ENCODE data around the gene GPT2. TPM values are rescaled to one million over a fixed set of nuclear protein-coding genes. Genes with fewer than 3 reads are reported as not detected.

GPT2 gene
- total RNA-seq, 1 donor from 2014 or later: 46.1 TPM

DNA sequence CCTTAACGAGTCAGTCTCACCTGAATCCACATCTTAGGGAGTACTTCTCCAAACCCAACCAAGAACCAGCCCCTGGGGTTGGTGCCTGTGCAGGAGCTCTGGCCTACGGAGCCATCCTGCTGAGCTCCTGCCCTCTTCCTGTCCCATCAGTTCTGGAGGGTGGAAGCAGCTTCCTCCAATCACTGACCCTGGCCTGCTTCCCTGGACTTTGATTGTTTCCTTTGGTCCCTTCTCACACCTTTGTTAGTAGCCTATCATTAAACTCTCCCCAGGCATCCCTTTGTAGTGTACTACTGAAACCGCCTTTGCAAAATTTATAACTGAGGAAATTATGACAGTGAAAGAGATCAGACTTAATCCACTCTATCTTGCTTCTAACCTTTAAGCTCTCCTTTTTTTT lies 32.0 kb upstream of the GPT2 start:
- no peak for DNase-seq (ENCODE audit: low read depth, low spot score)
- Mint-ChIP-seq H3K27ac (ENCODE audit: unreplicated experiment) (no peak overlapping the region), H3K36me3 (ENCODE audit: low read depth) (no peaks in the 10 kb centered on the region), H3K27me3 (ENCODE audit: low read depth) (no peaks in the 10 kb centered on the region), H3K9me3 (no peaks in the 10 kb centered on the region), H3K4me3 (no peak overlapping the region), H3K4me1 (peaks cover under 1% of the 10 kb centered on the region)
- TF ChIP-seq CTCF (conservative IDR thresholded peaks at IDR 0.05): no peak

GRCh38 chr16:46853713-46854443 lies 30.3 kb upstream of the GPT2 start:
- H3K36me3 Mint-ChIP-seq (ENCODE audit: low read depth): no peaks in the 10 kb centered on the region
- peaks cover 8% of the 10 kb centered on the region for H3K4me1 Mint-ChIP-seq
- no peak overlapping the region for H3K4me3 Mint-ChIP-seq
- DNase-seq (ENCODE audit: low read depth, low spot score): peak; percentile 73
- peak; percentile 89 for TF ChIP-seq CTCF (conservative IDR thresholded peaks at IDR 0.05)
- H3K27ac Mint-ChIP-seq (ENCODE audit: unreplicated experiment): no peak overlapping the region
- no peaks in the 10 kb centered on the region for H3K27me3 Mint-ChIP-seq (ENCODE audit: low read depth)
- H3K9me3 Mint-ChIP-seq: no peaks in the 10 kb centered on the region

DNA sequence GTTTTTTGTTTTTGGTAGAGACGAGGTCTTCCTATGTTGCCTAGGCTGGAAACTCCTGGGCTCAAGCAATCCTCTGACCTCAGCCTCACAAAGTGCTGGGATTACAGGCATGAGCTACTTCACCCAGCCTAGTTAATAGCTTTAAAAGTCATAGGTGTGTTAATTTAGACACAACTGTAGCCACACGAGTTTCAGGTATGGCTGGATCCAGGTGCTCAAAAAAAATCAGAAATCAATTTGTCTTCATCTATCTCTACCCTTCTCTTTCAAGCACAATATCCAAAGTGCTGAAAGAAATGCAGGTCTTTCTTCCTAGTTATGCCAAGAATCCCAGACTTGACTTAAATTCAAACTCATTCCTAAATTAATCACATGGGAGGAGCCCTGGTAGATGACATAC lies 29.3 kb upstream of the GPT2 start:
- H3K4me1 Mint-ChIP-seq: peaks cover 8% of the 10 kb centered on the region
- no peak overlapping the region for H3K4me3 Mint-ChIP-seq
- H3K36me3 Mint-ChIP-seq (ENCODE audit: low read depth): no peaks in the 10 kb centered on the region
- TF ChIP-seq CTCF (conservative IDR thresholded peaks at IDR 0.05): no peak
- no peaks in the 10 kb centered on the region for H3K9me3 Mint-ChIP-seq
- H3K27me3 Mint-ChIP-seq (ENCODE audit: low read depth): no peaks in the 10 kb centered on the region
- DNase-seq (ENCODE audit: low read depth, low spot score): no peak
- H3K27ac Mint-ChIP-seq (ENCODE audit: unreplicated experiment): no peak overlapping the region

GRCh38 chr16:46855389-46855788 lies 28.8 kb upstream of the GPT2 start:
- Mint-ChIP-seq H3K27ac (ENCODE audit: unreplicated experiment) (no peak overlapping the region), H3K9me3 (no peaks in the 10 kb centered on the region), H3K27me3 (ENCODE audit: low read depth) (no peaks in the 10 kb centered on the region), H3K4me1 (peaks cover 8% of the 10 kb centered on the region), H3K36me3 (ENCODE audit: low read depth) (no peaks in the 10 kb centered on the region), H3K4me3 (no peak overlapping the region)
- DNase-seq (ENCODE audit: low read depth, low spot score): no peak
- no peak for TF ChIP-seq CTCF (conservative IDR thresholded peaks at IDR 0.05)

DNA sequence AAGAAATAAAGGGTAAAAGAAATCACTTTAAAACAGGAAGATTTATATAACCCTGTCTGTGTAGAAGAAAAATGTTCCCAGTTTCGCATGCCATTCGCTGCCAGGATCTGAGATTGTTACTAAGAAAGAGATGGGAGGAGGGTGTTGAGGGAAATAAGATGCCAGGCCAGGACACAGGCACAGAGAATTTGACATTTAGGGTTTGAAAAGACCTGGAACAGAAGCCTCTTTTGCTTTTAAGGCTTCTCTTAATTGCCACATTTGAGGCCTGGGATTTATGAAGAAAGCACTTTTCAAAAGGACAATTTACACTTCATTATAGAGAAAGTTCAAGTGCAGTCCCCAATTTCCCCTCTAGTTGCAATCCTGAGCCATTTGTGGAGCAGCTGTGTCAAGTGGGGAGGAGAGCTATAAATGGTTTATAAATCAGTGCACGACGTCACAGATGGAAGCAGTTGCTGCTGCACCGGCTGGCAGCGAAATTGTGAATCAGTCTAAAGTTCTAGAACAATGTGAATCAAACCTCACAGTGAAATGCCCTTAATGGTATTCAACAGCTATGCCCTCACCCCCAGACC lies 26.7 kb upstream of the GPT2 start:
- peak; percentile 57 for TF ChIP-seq CTCF (conservative IDR thresholded peaks at IDR 0.05)
- H3K36me3 Mint-ChIP-seq (ENCODE audit: low read depth): no peaks in the 10 kb centered on the region
- no peak overlapping the region for H3K27ac Mint-ChIP-seq (ENCODE audit: unreplicated experiment)
- H3K9me3 Mint-ChIP-seq: no peaks in the 10 kb centered on the region
- H3K27me3 Mint-ChIP-seq (ENCODE audit: low read depth): no peaks in the 10 kb centered on the region
- peak; percentile 7 for DNase-seq (ENCODE audit: low read depth, low spot score)
- H3K4me1 Mint-ChIP-seq: peaks cover 8% of the 10 kb centered on the region
- no peak overlapping the region for H3K4me3 Mint-ChIP-seq

Data from neural crest cell (in vitro differentiated cells).